SK-N-SH treated with all-trans-retinoic acid at 6 μM for 48 hours (cell line): ENCODE results near the gene B4GALNT4.

Experiments used
- ATAC-seq: fragments of 200-7000 bp; cut with Tn5 transposase; 3 replicates; pipeline ENCODE4 v1.9.1; 2020; ENCODE audit warnings: mild to moderate bottlenecking, moderate library complexity
- ARNTL ChIP-seq: fragments of 450-650 bp; formaldehyde crosslinking; IDR thresholded peaks from 2 replicates; pipeline ENCODE4 v1.5.0; 2020; ENCODE audit warnings: low read depth, mild to moderate bottlenecking, moderate library complexity, borderline replicate concordance
- BACH2 ChIP-seq: fragments of 250-450 bp; sonication (Bioruptor Pico); IDR thresholded peaks from 2 replicates; pipeline ENCODE4 v1.9.0; 2021; ENCODE audit warnings: mild to moderate bottlenecking, borderline replicate concordance
- CSDC2 ChIP-seq: fragments of 250-450 bp; sonication (Bioruptor Pico); IDR thresholded peaks from 2 replicates; pipeline ENCODE4 v1.5.0; 2020; ENCODE audit warnings: mild to moderate bottlenecking, moderate library complexity
- ESRRG ChIP-seq: fragments of 250-450 bp; sonication (Bioruptor Pico); IDR thresholded peaks from 2 replicates; pipeline ENCODE4 v1.6.1; 2021; ENCODE audit warnings: mild to moderate bottlenecking
- GLIS3 ChIP-seq: fragments of 250-450 bp; sonication (Bioruptor Pico); IDR thresholded peaks from 2 replicates; pipeline ENCODE4 v1.5.0; 2020; ENCODE audit warnings: mild to moderate bottlenecking, moderate library complexity
- ISL1 ChIP-seq: fragments of 250-450 bp; sonication (Bioruptor Pico); IDR thresholded peaks from 2 replicates; pipeline ENCODE4 v2.1.2; 2022; ENCODE audit warnings: mild to moderate bottlenecking, moderate library complexity
- OSR1 ChIP-seq: fragments of 250-450 bp; sonication (Bioruptor Pico); IDR thresholded peaks from 2 replicates; pipeline ENCODE4 v1.8.0; 2022; ENCODE audit warnings: moderate library complexity, mild to moderate bottlenecking, inconsistent platforms
- PPARA ChIP-seq: fragments of 250-450 bp; sonication (Bioruptor Pico); IDR thresholded peaks from 2 replicates; pipeline ENCODE4 v1.5.0; 2020; ENCODE audit warnings: mild to moderate bottlenecking, borderline replicate concordance
- RARB ChIP-seq: fragments of 250-450 bp; sonication (Bioruptor Pico); IDR thresholded peaks from 2 replicates; pipeline ENCODE4 v1.8.0; 2021; ENCODE audit warnings: mild to moderate bottlenecking, moderate library complexity
- SNAI2 ChIP-seq: fragments of 250-450 bp; sonication (Bioruptor Pico); IDR thresholded peaks from 2 replicates; pipeline ENCODE4 v1.5.0; 2020; ENCODE audit warnings: mild to moderate bottlenecking, moderate library complexity
- TCF4 ChIP-seq: fragments of 250-450 bp; sonication (Bioruptor Pico); IDR thresholded peaks from 2 replicates; pipeline ENCODE4 v1.8.0; 2021; ENCODE audit warnings: mild to moderate bottlenecking, moderate library complexity, borderline replicate concordance
- TOX ChIP-seq: fragments of 250-450 bp; sonication (Bioruptor Pico); IDR thresholded peaks from 2 replicates; pipeline ENCODE4 v1.8.0; 2021; ENCODE audit warnings: mild to moderate bottlenecking, moderate library complexity, borderline replicate concordance
- ZC3H10 ChIP-seq: fragments of 250-450 bp; sonication (Bioruptor Pico); IDR thresholded peaks from 2 replicates; pipeline ENCODE4 v1.5.1; 2021; ENCODE audit warnings: mild to moderate bottlenecking, moderate library complexity
- ZFP3 ChIP-seq: fragments of 250-450 bp; sonication (Bioruptor Pico); IDR thresholded peaks from 2 replicates; pipeline ENCODE4 v1.5.0; 2020; ENCODE audit warnings: mild to moderate bottlenecking, moderate library complexity
- ZFP30 ChIP-seq: fragments of 450-650 bp; formaldehyde crosslinking; IDR thresholded peaks from 2 replicates; pipeline ENCODE4 v1.5.0; 2022; ENCODE audit warnings: mild to moderate bottlenecking, moderate library complexity
- ZNF70 ChIP-seq: fragments of 450-650 bp; formaldehyde crosslinking; IDR thresholded peaks from 2 replicates; pipeline ENCODE4 v1.5.0; 2020; ENCODE audit warnings: mild to moderate bottlenecking, moderate library complexity
- ZNF8 ChIP-seq: fragments of 450-650 bp; formaldehyde crosslinking; IDR thresholded peaks from 2 replicates; pipeline ENCODE4 v1.5.0; 2020; ENCODE audit warnings: mild to moderate bottlenecking, moderate library complexity
- TF ChIP-seq, protein P1 (sequence below): fragments of 250-450 bp; sonication (Bioruptor Pico); IDR thresholded peaks from 2 replicates; pipeline ENCODE4 v1.8.0; 2021; ENCODE audit warnings: low read depth, mild to moderate bottlenecking, moderate library complexity, borderline replicate concordance
- TF ChIP-seq, protein P2 (sequence below): fragments of 250-450 bp; sonication (Bioruptor Pico); IDR thresholded peaks from 2 replicates; pipeline ENCODE4 v1.5.0; 2020; ENCODE audit warnings: mild to moderate bottlenecking, moderate library complexity
- TF ChIP-seq, protein P3 (sequence below): fragments of 250-450 bp; sonication (Bioruptor Pico); IDR thresholded peaks from 2 replicates; pipeline ENCODE4 v1.5.1; 2020; ENCODE audit warnings: low read depth, mild to moderate bottlenecking, moderate library complexity
- TF ChIP-seq, protein P4 (sequence below): fragments of 250-450 bp; sonication (Bioruptor Pico); IDR thresholded peaks from 2 replicates; pipeline ENCODE4 v1.5.1; 2021; ENCODE audit warnings: mild to moderate bottlenecking, moderate library complexity
- TF ChIP-seq, protein P5 (sequence below): fragments of 250-450 bp; sonication (Bioruptor Pico); IDR thresholded peaks from 2 replicates; pipeline ENCODE4 v1.8.0; 2020; ENCODE audit warnings: mild to moderate bottlenecking, moderate library complexity, borderline replicate concordance

B4GALNT4 gene

DNA sequence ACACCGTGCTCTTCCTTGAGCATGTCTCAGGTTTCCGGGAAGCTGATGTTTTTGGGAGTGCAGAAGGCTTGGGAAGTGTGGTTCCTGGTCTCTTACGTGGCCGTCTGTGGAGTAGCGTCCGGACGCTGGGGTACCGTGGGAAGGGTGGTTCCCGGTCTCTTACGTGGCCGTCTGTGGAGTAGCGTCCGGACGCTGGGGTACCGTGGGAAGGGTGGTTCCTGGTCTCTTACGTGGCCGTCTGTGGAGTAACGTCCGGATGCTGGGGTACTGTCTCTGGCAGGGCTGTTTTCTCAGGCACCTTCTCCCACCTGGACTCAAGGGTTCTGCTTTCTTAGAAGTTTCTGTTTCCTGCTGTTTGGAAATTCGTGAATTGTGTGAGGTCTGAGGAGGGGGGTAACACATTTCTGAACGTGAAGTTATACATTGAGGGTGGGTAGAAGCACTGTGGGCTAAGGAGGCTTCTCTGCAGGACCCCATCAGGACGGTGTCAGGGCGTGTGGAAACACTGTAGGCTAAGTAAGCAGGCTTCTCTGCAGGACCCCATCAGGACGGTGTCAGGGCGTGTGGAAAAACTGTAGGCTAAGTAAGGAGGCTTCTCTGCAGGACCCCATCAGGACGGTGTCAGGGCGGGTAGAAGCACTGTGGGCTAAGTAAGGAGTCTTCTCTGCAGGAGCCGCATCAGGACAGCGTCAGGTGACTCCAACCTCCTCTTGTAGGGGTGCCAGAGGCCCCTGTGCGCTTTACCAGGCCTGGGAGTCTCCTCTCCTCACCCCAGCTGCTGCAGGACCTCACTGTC lies 43.3 kb upstream of the B4GALNT4 start:
- ATAC-seq = peak; percentile 20; the same call in 1 of the 3 replicates
- no peak for TF ChIP-seq ESRRG
- TF ChIP-seq GLIS3 (CRISPR knock-in tag) = no peak
- TF ChIP-seq, protein P1, sequence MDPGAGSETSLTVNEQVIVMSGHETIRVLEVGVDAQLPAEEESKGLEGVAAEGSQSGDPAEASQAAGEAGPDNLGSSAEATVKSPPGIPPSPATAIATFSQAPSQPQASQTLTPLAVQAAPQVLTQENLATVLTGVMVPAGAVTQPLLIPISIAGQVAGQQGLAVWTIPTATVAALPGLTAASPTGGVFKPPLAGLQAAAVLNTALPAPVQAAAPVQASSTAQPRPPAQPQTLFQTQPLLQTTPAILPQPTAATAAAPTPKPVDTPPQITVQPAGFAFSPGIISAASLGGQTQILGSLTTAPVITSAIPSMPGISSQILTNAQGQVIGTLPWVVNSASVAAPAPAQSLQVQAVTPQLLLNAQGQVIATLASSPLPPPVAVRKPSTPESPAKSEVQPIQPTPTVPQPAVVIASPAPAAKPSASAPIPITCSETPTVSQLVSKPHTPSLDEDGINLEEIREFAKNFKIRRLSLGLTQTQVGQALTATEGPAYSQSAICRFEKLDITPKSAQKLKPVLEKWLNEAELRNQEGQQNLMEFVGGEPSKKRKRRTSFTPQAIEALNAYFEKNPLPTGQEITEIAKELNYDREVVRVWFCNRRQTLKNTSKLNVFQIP (CRISPR knock-in tag) = no peak
- TF ChIP-seq SNAI2 (CRISPR knock-in tag) = no peak
- no peak for TF ChIP-seq ISL1 (CRISPR knock-in tag)

DNA sequence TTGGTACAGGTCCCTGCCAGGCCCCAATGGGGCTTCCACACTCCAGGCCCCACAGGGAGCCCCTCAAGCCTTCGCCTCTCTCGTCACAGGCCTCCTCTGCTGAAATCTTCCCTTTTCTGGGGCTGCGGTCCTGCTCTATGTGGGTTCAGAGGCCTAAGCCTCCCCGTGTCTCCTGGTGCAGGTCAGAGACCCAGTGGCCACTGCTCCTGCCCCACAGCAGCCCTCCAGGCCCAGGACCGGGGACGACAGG lies 42.8 kb upstream of the B4GALNT4 start:
- no peak for TF ChIP-seq TCF4 (CRISPR knock-in tag)
- TF ChIP-seq ISL1 (CRISPR knock-in tag) = no peak
- TF ChIP-seq ZC3H10 = no peak
- no peak for TF ChIP-seq ARNTL (CRISPR knock-in tag)
- TF ChIP-seq RARB (CRISPR knock-in tag) = no peak
- no peak for TF ChIP-seq ZNF8 (CRISPR knock-in tag)
- TF ChIP-seq GLIS3 (CRISPR knock-in tag) = no peak
- no peak for TF ChIP-seq ZFP30
- TF ChIP-seq BACH2 (CRISPR knock-in tag) = no peak
- TF ChIP-seq PPARA (CRISPR knock-in tag) = no peak
- no peak for TF ChIP-seq CSDC2 (CRISPR knock-in tag)
- no peak for TF ChIP-seq ZNF70
- TF ChIP-seq, protein P2, sequence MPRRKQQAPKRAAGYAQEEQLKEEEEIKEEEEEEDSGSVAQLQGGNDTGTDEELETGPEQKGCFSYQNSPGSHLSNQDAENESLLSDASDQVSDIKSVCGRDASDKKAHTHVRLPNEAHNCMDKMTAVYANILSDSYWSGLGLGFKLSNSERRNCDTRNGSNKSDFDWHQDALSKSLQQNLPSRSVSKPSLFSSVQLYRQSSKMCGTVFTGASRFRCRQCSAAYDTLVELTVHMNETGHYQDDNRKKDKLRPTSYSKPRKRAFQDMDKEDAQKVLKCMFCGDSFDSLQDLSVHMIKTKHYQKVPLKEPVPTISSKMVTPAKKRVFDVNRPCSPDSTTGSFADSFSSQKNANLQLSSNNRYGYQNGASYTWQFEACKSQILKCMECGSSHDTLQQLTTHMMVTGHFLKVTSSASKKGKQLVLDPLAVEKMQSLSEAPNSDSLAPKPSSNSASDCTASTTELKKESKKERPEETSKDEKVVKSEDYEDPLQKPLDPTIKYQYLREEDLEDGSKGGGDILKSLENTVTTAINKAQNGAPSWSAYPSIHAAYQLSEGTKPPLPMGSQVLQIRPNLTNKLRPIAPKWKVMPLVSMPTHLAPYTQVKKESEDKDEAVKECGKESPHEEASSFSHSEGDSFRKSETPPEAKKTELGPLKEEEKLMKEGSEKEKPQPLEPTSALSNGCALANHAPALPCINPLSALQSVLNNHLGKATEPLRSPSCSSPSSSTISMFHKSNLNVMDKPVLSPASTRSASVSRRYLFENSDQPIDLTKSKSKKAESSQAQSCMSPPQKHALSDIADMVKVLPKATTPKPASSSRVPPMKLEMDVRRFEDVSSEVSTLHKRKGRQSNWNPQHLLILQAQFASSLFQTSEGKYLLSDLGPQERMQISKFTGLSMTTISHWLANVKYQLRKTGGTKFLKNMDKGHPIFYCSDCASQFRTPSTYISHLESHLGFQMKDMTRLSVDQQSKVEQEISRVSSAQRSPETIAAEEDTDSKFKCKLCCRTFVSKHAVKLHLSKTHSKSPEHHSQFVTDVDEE (CRISPR knock-in tag) = no peak
- TF ChIP-seq, protein P3, sequence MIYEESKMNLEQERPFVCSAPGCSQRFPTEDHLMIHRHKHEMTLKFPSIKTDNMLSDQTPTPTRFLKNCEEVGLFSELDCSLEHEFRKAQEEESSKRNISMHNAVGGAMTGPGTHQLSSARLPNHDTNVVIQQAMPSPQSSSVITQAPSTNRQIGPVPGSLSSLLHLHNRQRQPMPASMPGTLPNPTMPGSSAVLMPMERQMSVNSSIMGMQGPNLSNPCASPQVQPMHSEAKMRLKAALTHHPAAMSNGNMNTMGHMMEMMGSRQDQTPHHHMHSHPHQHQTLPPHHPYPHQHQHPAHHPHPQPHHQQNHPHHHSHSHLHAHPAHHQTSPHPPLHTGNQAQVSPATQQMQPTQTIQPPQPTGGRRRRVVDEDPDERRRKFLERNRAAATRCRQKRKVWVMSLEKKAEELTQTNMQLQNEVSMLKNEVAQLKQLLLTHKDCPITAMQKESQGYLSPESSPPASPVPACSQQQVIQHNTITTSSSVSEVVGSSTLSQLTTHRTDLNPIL (CRISPR knock-in tag) = no peak
- TF ChIP-seq ESRRG = no peak
- TF ChIP-seq ZFP3 = no peak
- TF ChIP-seq, protein P4, sequence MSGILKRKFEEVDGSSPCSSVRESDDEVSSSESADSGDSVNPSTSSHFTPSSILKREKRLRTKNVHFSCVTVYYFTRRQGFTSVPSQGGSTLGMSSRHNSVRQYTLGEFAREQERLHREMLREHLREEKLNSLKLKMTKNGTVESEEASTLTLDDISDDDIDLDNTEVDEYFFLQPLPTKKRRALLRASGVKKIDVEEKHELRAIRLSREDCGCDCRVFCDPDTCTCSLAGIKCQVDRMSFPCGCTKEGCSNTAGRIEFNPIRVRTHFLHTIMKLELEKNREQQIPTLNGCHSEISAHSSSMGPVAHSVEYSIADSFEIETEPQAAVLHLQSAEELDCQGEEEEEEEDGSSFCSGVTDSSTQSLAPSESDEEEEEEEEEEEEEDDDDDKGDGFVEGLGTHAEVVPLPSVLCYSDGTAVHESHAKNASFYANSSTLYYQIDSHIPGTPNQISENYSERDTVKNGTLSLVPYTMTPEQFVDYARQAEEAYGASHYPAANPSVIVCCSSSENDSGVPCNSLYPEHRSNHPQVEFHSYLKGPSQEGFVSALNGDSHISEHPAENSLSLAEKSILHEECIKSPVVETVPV = no peak
- peak; percentile 18; the same call in 1 of the 3 replicates for ATAC-seq

DNA sequence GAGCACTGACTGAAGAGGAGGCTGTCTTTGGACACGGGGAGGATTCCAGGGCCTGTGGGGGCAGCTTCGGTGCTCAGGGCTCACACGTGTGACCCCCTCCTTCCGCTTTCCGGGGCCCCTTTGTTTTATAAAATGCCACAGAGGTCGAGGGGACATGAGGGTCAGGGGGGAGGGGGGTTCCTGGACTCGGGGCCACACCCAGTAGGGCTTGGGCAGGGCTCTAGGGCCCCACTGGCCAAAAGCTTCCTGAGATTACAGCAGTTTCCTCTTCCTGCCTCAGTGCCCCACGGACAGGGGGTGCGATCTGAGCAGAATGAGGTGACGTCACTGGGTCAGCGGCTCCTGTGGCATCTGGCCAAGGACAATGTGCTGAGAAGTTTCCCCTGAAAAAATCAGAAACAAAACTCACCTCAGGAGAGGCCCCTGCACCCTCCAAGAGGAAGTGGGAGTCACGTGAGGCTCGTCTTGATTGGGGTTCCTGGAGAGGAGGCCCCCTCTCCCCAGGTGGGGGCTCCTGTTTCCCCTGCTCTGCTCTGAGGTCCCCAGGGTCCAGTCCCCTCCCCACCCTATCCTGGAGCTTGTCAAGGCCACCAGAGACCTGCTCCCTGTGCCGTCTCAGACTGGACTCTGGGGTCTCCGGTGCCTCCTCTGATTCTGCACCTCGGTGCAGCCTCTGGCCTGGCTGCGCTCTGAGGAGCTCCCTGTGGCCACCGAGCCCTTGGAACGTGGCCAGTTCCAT lies 42.3 kb upstream of the B4GALNT4 start:
- ATAC-seq = peak; percentile 38
- TF ChIP-seq ARNTL (CRISPR knock-in tag) = no peak
- no peak for TF ChIP-seq OSR1 (CRISPR knock-in tag)
- no peak for TF ChIP-seq BACH2 (CRISPR knock-in tag)
- TF ChIP-seq ZFP30 = no peak
- TF ChIP-seq, protein P1 (CRISPR knock-in tag) = no peak
- TF ChIP-seq SNAI2 (CRISPR knock-in tag) = no peak
- no peak for TF ChIP-seq TOX (CRISPR knock-in tag)
- no peak for TF ChIP-seq GLIS3 (CRISPR knock-in tag)
- TF ChIP-seq, protein P5, sequence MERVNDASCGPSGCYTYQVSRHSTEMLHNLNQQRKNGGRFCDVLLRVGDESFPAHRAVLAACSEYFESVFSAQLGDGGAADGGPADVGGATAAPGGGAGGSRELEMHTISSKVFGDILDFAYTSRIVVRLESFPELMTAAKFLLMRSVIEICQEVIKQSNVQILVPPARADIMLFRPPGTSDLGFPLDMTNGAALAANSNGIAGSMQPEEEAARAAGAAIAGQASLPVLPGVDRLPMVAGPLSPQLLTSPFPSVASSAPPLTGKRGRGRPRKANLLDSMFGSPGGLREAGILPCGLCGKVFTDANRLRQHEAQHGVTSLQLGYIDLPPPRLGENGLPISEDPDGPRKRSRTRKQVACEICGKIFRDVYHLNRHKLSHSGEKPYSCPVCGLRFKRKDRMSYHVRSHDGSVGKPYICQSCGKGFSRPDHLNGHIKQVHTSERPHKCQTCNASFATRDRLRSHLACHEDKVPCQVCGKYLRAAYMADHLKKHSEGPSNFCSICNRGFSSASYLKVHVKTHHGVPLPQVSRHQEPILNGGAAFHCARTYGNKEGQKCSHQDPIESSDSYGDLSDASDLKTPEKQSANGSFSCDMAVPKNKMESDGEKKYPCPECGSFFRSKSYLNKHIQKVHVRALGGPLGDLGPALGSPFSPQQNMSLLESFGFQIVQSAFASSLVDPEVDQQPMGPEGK (CRISPR knock-in tag) = no peak
- TF ChIP-seq ZFP3 = no peak
- TF ChIP-seq, protein P2 (CRISPR knock-in tag) = no peak
